Left hindlimb (tissue), 1 donor: ENCODE results near the gene NWD2.
"Not testable (repeated sequence)": the region's sequence is repeated elsewhere in the genome, so short reads cannot be mapped to it uniquely, and the experiment has no call there.

Experiments used
- DNase-seq: peaks from one replicate; pipeline ENCODE4 v3.0.0-alpha.2; 2018

Gene NWD2

DNA sequence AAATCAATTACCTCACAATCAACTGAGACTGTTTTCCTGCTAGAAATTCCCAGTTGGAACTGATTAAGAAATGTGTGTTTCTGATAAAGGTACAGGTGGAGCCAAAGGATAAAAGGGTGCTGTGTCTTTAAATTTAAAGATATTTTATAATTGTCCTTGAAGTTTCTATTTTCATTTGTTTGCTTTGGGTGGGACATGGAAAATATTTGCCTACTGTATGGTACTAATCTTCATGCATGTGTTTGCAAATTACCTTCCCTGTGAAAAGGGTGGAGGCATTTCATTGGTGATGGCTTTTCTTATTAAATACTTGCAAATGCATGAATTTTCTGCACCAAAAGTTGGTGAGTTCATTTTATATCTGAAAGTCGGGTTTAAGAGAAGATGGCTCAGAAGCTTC, 225.7 kb downstream of the NWD2 start:
- no peak for DNase-seq

DNA sequence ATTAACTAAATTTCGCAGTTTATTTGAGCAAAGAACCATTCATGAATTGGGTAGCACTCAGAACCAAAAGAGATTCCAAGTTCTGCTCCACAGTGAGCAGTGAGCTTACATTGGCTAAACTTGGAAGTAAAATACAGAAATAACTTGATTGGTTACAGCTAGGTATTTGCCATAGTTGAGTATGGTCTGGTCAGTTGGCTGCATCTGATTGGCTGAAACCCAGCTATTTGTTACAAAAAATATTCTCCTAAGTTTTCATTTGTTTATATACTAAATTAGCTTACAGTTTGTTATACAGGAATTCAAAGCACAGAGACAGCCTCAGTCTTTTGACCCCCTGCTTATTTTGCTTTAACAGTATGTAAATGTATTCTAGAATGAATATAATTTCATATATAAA, 226.6 kb downstream of the NWD2 start:
- no peak for DNase-seq

DNA sequence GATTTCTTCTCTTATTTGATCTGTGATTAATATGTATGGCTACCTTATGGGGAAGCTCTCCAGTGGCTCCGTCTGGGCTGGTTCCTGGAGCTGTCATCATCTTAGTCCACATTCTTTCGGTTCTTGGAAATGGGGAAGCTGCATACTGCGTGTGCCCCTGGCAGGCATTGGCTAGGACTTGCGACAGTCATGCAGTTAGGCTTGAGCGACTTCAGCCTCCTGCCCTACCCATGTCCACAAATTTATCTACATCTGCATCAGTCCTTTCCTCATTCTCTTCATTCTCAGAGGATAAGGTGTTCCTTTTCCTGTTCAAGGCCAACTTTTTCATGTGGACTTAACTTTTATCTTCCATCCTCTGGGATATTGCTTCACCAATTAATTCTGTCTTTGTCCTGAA, 227.4 kb downstream of the NWD2 start:
- no peak for DNase-seq

DNA sequence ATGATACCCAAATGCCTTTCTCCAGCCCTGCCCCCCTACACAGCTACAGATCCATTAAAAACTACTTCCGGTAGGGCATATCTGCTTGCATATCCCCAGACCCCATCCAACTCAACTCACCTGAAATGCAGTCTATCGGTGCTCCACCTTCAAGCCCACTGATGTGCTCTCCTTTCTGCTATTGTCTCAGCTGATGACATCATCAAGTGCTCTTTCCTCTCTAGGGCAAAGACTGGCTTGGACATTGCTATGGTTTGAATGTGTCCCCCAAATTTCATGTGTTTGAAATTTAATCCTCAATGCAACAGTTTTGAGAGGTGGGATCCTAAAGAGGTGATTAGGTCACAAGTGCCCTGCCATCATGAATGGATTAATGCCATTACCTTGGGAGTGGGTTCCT, 229.3 kb downstream of the NWD2 start:
- no peak for DNase-seq

DNA sequence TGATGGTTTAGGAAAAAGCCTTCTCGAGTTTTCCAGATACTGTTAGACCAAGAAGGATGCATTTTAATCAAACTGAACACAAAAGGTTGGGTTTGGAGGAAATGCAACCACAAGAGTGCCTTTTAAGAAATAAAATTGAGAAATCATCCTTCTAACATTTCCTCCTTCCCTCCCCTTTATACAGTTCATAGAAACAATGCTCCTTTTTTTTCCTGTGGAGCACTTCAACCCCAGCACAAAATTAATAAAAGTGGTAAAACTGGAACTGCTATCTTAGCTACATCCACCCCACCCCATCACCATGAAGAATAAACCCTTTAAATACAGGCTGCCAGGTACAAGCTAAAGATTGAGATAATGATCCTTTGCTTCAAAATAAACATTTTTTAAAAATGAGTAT, 230.5 kb downstream of the NWD2 start:
- DNase-seq: no peak

DNA sequence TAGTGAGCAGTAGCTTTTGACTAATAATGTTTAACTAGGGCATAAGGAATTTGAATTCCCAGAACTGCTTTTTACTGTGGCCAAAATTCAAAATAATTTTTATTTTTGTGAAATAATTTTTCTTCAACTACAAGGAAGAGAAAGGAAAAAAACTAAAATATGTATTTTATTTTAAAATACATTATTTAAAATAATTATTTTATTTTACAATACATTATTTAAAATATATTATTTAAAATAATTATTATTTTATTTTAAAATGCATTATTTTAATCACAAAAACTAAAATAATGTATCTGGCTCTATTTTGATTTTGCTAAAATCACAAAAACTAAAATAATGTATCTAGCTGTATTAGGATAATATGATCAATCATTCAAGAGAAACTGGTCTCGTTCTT, 231.2 kb downstream of the NWD2 start:
- no peak for DNase-seq

DNA sequence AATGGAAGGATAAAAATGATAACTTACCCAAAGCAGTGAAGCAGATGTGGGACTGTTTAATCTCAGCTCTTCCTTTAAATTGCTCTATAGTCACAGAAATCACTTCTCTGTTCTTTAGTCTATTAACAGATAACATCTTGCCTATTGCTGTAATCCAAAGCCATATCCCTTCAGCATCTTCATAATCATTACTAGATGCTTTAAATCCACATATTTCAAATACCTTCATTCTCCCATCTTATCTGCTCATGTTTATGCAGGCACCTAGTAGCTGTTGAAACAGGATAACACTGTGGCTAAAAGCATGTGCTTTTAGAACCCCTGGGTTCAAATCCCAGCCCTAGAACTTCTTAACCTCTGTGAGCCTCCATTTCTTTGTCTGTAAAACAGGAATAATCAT, 231.7 kb downstream of the NWD2 start:
- no peak for DNase-seq

DNA sequence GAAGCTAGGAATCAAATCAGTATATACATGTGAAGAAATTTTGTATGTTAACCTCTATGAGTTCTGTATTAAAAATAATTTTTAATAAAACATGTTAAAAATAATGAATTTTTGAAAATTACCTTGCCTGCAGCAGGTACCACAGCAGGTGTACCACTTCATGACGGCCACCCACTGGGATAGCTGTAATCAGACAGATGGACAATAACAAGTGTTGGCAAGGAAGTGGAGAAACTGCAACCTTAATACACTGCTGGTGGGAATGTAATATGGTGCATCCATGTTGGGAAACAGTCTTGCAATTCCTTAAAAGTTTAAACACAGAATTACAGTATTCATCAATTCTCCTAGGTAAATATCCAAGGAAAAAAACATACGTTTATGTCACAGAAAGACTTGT, 232.1 kb downstream of the NWD2 start:
- no peak for DNase-seq

DNA sequence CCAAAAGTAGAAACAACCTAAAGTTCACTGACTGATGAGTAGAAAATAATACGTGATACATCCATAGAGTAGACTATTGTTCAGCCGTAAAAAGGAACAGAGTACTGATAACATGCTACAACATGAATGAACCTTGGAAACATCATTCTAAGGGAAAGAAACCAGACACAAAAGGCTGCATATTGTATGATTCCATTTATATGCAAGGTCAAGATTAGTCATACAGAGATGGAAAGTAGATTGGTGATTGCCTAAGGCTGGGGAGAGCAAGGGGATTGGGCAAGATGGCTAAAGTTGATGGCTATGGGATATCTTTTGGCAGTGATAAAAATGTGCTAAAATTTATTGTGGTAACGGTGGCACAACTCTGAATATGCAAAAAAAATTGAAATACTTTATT, 232.6 kb downstream of the NWD2 start:
- DNase-seq: no peak

DNA sequence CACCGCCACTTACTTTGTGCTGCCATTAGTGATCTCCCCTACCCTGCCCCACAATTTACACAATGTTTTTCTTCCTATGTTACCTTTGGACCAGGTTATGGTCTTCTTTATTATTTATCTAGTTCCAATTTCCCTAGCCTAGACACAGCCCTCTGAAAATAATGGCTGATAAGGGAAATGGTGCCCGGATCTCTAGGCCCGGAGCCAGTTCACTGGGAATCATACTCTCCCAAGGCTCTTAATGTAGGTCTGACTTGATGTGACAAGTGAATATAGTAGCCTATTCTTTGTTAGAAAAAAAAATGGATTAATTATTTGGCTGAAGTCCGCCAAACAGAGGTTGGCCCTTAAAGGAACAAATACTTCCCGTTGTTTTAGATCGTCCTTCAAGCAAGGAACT, 233.6 kb downstream of the NWD2 start:
- DNase-seq: no peak

DNA sequence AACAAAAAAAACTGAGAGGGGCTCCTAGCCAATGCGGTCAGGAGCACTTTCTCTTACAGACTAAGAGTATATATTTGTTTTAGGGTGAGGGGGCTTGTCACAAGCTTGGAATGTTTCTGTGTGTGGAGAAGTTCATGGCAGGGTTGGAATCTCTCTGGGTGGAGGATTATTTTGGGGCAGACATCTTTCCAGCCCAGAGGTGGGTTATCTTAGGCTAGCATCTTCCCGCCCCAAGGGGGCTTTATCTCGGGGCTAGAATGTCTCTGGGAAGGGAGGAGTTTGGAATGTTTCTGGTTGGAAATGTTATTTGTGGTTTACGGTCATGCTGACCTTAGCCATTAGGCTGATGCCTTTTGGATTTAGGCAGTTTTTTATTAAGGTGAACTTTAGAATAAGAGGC, 236.0 kb downstream of the NWD2 start:
- DNase-seq: no peak

DNA sequence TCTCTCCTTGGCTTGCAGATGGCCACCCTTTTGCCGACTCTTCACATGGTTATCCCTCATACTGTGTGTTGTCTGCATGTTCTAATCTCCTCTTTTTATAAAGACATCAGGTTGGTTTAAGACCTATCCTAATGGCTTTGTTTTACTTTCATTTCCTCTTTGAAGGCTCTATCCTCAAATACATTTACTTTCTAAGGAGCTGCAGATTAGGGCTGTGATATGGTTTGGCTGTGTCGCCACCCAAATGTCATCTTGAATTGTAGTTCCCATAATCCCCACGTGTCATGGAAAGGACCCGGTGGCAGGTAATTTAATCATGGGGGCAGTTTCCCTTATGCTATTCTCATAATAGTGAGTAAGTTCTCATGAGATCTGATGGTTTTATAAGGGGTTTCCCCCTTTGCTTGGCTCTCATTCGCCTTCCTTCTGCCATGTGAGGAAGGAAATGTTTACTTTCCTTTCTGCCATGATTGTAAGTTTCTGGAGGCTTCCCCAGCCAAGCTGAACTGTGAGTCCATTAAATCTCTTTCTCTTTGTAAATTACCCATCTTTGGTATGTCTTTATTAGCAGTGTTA, 237.1 kb downstream of the NWD2 start:
- DNase-seq: no peak

DNA sequence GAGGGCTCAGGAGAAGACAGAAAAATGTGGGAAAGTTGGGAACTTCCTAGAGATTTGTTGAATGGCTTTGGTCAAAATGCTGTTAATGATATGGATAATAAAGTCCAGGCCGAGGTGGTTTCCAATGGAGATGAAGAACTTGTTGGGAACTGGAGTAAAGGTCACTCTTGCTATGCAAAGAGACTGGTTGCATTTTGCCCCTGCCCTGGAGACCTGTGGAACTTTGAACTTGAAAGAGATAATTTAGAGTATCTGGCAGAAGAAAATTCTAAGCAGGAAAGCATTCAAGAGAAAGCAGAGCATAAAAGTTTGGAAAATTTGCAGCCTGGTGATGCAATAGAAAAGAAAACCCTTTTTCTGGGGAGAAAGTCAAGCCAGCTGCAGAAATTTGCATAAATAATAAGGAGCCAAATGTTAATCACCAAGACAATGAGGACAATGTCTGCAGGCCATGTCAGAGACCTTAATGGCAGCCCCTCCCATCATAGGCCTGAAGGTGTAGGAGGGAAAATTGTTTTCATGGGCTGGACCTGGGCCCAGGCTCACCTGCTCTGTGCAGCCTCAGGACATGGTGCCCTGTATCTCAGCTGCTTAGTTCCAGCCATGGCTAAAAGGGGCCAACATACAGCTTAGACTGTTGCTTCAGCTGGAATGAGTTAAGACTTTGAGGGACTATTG, 237.8 kb downstream of the NWD2 start:
- no peak for DNase-seq

DNA sequence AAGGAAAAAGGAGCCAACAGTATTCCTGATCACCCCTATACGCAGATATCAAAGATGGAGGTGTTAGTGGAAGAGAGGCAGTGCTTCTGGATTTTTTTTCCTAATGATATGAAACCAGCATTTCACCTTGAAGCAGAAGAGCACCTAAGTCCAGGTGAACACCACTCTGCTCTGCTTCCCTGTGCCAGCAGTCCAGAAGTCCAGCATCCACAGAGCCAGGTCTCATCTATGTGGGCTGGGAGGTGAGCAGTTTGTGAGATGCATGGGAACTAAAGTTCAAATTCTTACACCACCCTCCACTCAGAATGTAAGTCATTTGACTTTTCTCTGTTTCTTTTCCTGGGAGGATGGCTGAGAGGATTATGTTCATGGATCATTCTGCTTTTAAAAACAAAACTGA, 239.1 kb downstream of the NWD2 start:
- no peak for DNase-seq

DNA sequence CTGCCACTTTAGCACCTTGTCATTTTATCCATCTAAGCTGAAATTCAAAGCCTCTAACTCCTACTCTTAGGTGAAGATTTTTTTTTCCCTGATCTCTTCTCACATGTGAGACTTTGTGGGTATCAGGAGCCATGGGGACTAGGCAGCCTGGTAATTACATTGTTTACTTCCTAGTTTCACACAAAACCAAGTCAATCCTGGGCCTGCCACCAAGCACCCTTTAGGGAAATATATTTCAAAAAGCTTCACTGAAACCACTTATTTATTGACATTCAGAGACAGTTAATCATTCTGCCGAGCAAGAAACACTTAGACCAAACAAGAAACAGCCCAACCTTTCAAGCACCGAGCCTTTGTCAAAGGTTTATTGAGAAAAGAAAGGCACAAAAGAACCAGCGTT, 241.6 kb downstream of the NWD2 start:
- DNase-seq: no peak

DNA sequence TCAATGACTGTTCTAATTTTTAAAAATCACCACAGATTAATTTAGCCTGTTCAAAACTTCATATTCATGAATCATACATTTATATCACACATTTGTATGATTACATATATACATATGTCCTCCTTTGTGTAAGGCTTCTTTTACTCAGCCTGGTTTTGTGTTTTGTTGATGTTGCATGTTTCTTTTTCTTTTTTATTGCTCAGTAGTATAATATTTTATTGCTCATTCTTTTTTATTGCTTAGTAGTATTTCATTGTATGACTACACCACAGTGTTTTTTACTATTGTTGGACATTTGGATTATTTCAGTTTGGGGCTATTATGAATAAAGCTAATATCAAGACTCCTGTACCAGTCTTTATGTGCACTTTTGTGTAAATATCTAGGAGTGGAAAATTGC, 243.1 kb downstream of the NWD2 start:
- no peak for DNase-seq

DNA sequence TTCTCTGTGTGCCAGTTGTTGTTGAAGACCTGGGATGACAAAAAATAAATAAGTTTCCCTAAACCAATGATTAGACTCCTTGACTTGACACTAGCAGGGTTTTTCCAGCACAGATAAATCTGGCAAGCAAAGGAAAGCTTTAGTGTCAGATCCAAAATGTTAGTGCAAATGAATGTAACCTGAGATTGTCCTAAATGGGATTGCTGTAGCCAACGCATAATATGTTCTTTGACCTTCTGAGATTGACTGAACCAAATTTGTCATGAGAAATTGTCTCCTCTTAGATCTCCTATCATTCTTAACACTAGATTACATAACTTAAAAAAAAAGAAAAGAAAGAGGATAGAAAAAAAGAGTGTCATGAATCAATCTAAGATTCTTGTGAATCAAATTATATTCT, 245.2 kb downstream of the NWD2 start:
- no peak for DNase-seq

DNA sequence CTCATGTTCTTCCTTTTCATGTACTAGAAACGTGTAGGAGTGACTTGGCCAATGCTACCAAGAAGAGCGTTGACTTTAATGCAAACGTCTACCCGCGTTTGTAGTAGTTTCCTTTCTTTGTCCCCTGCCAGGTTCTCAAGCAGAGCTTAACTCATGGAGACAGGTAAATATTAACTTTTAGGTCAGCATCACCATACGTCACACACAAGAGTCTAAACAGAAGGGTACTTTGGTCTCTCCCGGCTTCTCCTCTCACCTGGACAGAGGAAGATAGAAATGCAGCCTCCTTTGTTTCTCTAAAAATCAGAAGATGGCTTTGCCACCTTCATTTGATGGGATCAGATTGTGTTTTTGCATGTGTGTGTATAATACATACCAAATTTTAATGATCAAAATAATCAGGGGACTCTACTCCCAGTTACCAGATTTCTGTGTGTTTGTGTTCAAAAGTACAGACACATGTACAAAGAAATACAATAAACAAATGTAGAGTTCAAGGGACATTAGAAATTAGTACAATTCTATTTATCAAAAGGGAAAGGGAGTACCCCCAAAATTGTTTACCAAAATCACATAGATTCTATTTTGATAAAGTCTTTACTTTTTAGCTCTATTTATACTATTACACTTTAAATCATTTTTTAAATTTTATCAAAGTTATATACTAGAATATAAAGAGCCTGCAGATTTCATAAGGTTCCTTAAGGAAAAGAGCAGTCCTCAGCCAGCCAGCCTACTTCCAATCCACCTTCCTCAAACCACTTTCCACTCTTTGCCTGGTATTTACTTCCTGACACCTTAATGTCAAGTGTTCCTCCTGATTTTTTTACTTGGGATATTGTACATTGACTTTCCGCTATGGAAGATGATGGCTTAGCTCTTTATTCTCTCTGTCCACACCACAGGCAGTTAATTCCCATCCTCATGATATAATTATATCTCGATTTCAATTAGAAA, 246.1 kb downstream of the NWD2 start:
- no peak for DNase-seq

DNA sequence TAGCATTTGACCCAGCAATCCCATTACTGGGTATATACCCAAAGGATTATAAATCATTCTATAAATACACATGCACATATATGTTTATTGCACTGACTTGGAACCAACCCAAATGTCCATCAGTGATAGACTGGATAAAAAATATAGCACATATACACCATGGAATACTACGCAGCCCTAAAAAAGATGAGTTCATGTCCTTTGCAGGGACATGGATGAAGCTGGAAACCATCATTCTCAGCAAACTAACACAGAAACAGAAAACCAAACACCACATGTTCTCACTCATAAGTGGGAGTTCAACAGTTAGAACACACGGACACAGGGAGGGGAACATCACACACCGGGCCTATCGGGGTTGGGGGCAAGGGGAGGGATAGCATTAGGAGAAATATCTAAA, 250.8 kb downstream of the NWD2 start:
- not testable (repeated sequence) for DNase-seq
